ENCODE measurements around the gene SPIB.
"Not testable (repeated sequence)": the region's sequence is repeated elsewhere in the genome, so short reads cannot be mapped to it uniquely, and the experiment has no call there.

The SPIB gene

DNA sequence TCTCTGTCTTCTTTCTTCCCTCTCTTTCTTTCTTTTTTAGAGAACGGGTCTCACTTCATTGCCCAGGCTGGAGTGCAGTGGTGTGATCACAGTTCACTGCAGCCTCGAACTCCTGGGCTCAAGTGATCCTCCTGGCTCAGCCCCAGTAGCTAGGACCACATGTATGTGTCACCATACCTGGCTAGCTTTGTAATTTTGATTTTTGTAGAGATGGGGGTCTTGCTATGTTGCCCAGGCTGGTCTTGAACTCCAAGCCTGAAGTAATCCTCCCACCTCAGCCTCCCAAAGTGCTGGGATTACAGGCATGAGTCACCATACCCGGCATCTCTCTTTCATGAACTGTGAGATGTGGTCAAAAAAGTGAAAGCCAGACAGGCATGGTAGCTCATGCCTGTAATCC lies 54.6 kb downstream of the SPIB start:
- DNase-seq (ENCODE audit: low spot score), result not testable (repeated sequence)

DNA sequence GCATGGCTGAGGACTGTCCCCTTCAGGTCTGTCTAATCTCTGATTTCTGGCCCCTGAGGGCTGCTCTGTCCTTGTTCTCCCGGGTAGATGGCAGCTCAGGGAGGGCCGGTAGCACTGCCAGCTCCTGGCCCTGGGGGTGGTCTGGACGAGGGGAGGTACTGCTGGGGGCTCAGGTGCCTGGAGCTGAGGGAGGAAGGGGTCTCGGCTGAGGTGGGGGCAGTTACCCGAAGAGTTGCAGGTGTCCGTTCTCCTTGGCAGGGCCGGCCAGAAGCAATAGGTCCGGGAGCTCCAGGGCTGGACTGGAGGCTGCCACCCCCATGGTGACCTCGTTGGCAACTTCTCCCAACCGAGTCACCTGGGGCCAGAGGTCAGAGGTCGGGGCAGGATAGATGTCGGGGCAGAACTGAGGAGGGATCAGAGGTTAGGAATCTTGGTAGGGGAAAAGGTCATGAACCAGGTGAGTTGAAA lies 56.4 kb downstream of the SPIB start:
- DNase-seq (ENCODE audit: low spot score), result no peak

DNA sequence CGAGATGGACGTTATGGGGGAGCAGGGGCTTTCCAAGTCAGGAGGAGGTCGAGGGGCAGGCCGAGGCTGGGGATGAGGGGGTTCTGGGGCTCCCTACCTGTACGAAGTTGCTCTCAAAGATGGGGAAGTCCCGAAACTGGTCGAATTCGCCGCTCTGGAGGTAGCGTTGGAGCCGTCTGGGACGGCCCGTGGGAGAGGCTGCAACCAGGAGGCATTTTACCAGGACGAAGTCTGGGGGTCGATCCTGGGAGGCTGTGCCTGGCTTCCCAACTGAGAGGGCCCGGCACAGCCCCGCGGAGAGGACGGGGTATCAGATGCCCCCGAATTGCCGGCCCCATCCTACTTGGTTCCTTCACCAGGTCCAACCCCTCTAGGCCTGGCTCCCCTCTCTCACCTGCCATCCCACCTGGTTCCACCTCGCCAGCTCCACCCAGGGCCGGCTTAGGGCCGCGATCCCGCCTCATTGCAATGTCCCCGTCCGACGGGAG lies 57.0 kb downstream of the SPIB start:
- no peak for DNase-seq (ENCODE audit: low spot score)

DNA sequence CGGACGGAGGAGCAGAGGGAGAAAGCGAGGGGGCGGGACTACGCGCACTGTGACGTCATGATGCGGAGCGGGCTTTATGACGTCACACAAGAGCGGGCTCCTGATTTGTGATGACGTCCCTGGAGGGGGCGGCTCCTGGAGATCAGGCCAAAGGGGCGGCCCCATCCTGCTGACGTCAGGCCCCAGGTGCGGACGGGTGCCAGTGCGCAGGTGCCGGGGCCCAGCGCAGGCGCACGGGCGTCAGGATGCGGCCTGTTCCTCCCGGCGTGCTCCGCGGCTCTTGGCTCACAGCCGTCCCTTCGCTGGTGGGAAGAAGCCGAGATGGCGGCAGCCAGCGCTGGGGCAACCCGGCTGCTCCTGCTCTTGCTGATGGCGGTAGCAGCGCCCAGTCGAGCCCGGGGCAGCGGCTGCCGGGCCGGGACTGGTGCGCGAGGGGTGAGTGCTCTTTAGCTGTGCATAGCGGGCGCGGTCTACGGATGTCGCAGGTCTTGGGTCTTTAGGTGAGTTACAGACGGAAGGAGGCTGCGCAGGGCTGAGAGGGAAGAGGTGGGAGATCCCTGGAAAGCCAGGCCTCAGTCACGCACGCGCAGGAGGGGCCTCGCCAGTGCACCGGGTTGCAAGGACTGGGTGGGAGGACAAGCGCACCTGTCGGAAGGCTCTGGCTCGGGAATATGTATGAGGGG lies 57.6 kb downstream of the SPIB start, which contains the start of the genes EMC10 and GARIN5A:
Gene EMC10, plus strand, starts transcription at position 284 of the 683 bp plus-strand sequence. Its CDS starts 38 bp downstream, at position 322.
Gene GARIN5A, minus strand, starts transcription at position 625 of the 683 bp plus-strand sequence. Its CDS starts 460 bp downstream, at position 165.
- DNase-seq (ENCODE audit: low spot score), result peak; percentile 85

DNA sequence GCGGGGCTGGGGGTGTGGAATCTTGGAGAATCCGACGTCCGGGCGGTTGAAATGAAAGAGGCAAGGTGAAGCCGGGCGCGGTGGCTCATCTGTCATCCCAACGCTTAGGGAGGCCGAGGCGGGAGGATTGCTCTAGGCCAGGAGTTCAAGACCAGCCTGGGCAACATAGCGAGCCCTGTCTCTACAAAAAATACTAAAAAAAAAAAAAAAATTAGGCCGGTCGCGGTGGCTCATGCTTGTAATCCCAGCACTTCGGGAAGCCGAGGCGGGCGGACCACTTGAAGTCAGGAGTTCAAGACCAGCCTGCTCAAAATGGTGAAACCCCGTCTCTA lies 58.1 kb downstream of the SPIB start:
- no peak for DNase-seq (ENCODE audit: low spot score)

DNA sequence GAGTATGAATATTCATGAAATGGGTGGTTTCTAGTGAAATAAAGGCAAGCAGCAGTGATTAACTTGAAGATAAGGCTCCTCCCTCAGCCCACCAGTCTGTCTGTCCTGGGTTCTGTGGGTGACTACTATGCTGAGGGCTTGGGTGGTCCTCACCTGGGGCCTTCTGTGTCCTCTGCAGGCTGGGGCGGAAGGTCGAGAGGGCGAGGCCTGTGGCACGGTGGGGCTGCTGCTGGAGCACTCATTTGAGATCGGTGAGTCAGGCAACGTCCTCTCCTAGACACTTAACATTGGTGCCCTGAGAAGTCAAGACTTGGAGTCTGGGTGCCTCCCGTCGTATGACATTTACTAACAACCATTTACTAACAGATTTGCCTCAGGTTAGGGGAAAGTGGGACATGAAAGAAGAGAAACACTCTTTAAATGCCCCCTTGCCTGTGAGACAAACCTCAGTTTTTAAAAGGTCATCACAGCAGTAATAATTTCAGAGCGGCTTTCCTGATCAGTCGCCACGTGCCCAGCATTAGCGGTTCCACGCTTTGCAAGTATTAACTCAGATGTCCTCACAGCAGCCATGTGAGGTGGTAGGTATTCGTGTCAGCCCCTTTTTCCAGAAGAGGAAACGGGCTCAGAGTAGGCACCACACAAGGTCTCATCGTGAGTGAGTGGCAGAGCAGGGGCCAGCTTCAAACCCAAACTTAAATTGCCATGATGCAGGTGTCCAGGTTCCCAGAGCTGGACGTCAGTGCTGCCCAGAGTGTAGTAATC lies 59.2 kb downstream of the SPIB start:
- DNase-seq (ENCODE audit: low spot score), result no peak

DNA sequence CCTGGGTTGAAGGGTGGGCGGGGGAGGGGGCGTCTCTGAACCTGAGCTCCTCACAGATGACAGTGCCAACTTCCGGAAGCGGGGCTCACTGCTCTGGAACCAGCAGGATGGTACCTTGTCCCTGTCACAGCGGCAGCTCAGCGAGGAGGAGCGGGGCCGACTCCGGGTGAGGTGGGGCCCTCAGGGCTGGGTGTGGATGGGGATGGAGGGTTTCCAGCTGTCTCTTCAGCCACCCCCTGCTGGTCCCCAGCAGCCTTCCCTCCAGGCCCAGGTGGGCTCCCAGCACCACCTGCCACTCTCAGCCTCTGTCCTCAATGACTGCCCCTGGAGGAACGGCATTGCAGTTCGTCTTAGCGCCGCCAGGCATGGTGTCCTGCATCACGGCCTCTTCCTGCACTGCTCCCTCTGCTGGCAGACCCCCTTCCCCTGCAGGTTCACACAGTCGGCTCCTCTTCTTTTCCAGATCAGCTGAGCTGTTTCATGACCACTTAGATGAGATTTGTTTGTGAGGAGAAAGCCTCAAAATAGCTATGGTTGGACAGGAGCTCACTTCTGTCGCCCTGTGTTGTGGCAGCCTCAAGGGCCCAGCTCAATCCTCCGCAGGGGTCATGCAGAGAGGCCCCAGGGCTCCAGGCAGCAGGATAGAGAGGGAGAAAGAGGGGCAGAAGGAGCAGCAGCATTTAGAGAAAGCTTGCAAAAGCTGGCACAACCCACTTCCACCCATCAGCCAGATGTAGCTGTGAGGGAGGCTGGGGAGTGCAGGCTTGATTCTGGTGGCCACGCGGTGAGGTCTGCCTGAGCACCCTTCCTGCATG lies 60.4 kb downstream of the SPIB start:
- DNase-seq (ENCODE audit: low spot score), result no peak

DNA sequence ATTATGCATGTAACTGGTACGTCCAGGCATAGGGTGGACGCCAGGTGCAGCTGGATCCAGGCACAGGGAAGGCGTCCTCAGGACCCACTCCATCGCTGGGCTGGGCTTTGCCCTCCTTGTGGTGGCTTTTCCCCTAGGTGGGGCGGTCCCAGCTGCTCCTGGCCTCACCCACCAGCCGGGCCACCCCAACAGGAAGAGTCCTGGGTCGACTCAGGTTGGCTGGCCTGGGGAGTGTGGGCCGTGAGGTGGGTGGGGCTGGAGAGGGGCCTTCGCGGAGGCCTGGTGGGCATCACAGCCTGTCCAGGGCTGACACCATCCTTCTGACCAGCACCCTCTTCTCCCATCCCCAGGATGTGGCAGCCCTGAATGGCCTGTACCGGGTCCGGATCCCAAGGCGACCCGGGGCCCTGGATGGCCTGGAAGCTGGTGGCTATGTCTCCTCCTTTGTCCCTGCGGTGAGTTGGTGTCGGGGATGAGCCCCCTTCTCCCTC lies 61.1 kb downstream of the SPIB start:
- DNase-seq (ENCODE audit: low spot score), result no peak

DNA sequence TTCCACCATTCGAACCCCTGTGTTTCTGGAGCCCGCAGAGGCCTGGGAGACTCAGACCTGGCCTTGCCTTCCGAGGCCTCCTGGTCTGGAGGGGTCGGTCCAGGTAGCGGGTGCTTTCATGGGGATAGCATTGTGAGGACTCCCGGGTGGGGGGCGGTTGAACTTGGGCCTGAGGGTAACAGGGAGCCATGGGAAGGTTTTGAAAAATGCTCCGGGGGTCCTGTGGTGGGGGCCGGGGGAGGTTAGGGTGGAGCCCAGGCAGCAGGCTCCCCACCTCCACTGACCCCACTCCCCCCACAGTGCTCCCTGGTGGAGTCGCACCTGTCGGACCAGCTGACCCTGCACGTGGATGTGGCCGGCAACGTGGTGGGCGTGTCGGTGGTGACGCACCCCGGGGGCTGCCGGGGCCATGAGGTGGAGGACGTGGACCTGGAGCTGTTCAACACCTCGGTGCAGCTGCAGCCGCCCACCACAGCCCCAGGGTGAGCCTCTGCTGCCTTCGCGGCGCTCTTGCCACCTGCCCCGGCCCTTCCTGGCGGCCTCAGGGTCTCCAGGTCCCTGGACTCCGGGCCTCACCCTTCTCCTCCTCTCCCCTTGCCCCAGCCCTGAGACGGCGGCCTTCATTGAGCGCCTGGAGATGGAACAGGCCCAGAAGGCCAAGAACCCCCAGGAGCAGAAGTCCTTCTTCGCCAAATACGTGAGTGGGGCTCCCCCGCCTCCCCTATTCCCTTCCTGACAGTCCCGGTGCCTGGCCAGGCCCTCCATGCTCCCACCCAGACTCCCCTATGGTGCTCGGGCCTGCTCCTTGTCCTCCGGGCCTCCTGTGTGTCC lies 61.8 kb downstream of the SPIB start:
- no peak for DNase-seq (ENCODE audit: low spot score)

Data from kidney capillary endothelial cell (primary cell).